Panc1 (cell line): ENCODE measurements around the gene SLC7A5. TPM values are rescaled to one million over a fixed set of nuclear protein-coding genes. Genes with fewer than 3 reads are reported as not detected.
"Not testable (repeated sequence)": the region's sequence is repeated elsewhere in the genome, so short reads cannot be mapped to it uniquely, and the experiment has no call there.

ENCODE experiments used
- ATAC-seq: fragments of 200-7000 bp; cut with Tn5 transposase; 2 replicates; pipeline ENCODE4 v1.9.1; 2020; ENCODE audit warnings: mild to moderate bottlenecking, moderate library complexity
- Bru-seq: library from RNA; stranded (reverse); fragments of 400-500 nt; gene quantifications from one replicate; lab custom pipeline; 2021; lab: Mats Ljungman, UMichigan
- BruChase-seq, 2 experiments: library from RNA; stranded (reverse); fragments of 400-500 nt; gene quantifications; one replicate each; lab custom pipeline; 2021; lab: Mats Ljungman, UMichigan
- BruUV-seq: library from RNA; stranded (reverse); fragments of 400-500 nt; replicated peaks from 2 replicates; lab custom pipeline; 2021; lab: Mats Ljungman, UMichigan
- CTCF ChIA-PET: fragments of 300-600 bp; sonication (Branson Sonifier 250); formaldehyde crosslinking; loops from one replicate; lab custom pipeline; 2022; ENCODE audit warnings: antibody characterized with exemption; lab: Charles Lee
- POLR2A ChIA-PET: fragments of 300-600 bp; sonication (Branson Sonifier 250); formaldehyde crosslinking; loops from one replicate; lab custom pipeline; 2022; ENCODE audit warnings: antibody characterized with exemption; lab: Charles Lee
- DNase-seq: peaks from one replicate; pipeline ENCODE4 v3.0.0-alpha.2; 2010; ENCODE audit warnings: low read depth, low spot score
- H3K27ac ChIP-seq: 2 replicates; pipeline ENCODE4 v1.5.1; 2011; ENCODE audit warnings: mild to moderate bottlenecking, low read length, inconsistent platforms
- H3K27me3 ChIP-seq: fragments of 200-500 bp; sonication (Bioruptor generic); 2 replicates; pipeline ENCODE4 v1.6.0; 2014; ENCODE audit warnings: low read length, inconsistent platforms; ENCODE audit not compliant: control insufficient read depth, insufficient read depth
- H3K36me3 ChIP-seq: fragments of 200-500 bp; sonication (Bioruptor generic); 2 replicates; pipeline ENCODE4 v1.5.1; 2014; ENCODE audit warnings: inconsistent platforms, mild to moderate bottlenecking, low read length, moderate library complexity; ENCODE audit not compliant: control insufficient read depth, insufficient read depth
- H3K4me1 ChIP-seq: 2 replicates; pipeline ENCODE4 v1.5.1; 2011; ENCODE audit warnings: inconsistent platforms, mild to moderate bottlenecking, low read length, moderate library complexity; ENCODE audit not compliant: control insufficient read depth, insufficient read depth
- H3K4me3 ChIP-seq, 2 experiments: 2 replicates each; pipeline ENCODE4 v1.5.1; 2011 to 2012; ENCODE audit warnings: low read depth in 2 of 2, low read length in 2 of 2, mild to moderate bottlenecking in 2 of 2, inconsistent platforms in 1 of 2, moderate library complexity in 1 of 2
- H3K9me3 ChIP-seq: fragments of 200-500 bp; sonication (Bioruptor generic); 2 replicates; pipeline ENCODE4 v1.5.1; 2014; ENCODE audit warnings: low read depth, mild to moderate bottlenecking, inconsistent platforms, low read length, moderate library complexity; ENCODE audit not compliant: control insufficient read depth, insufficient read depth
- CTCF ChIP-seq: fragments of 450-650 bp; IDR thresholded peaks from 2 replicates; pipeline ENCODE4 v1.5.1; 2017; ENCODE audit warnings: mild to moderate bottlenecking
- POLR2AphosphoS5 ChIP-seq: IDR thresholded peaks from 2 replicates; pipeline ENCODE4 v1.6.1; 2012; ENCODE audit warnings: mild to moderate bottlenecking, low read depth, low read length, moderate library complexity
- REST ChIP-seq, 2 experiments: IDR thresholded peaks; 2 replicates each; pipeline ENCODE4 v1.6.1; 2011 to 2012; ENCODE audit warnings: low read depth in 2 of 2, control low read depth in 1 of 2, low read length in 1 of 2, mild to moderate bottlenecking in 1 of 2, moderate library complexity in 1 of 2; ENCODE audit not compliant: insufficient read depth in 1 of 2
- SIN3A ChIP-seq: IDR thresholded peaks from 2 replicates; pipeline ENCODE4 v1.6.1; 2012; ENCODE audit warnings: low read depth, mild to moderate bottlenecking, low read length, moderate library complexity, borderline replicate concordance; ENCODE audit not compliant: insufficient read depth
- TCF7L2 ChIP-seq: IDR thresholded peaks from 2 replicates; pipeline ENCODE4 v1.6.1; 2011; ENCODE audit warnings: mild to moderate bottlenecking, low read depth, low read length, inconsistent platforms
- in situ Hi-C: cut with HindIII; loops from 2 replicates; pipeline ENCODE4 v1.10.0; 2016; ENCODE audit warnings: low sequenced_read_pairs, low pct_unique_long_range_greater_than_20kb
- intact Hi-C: fragments of 100-400 bp; cut with micrococcal nuclease; formaldehyde crosslinking; loops from one replicate; pipeline ENCODE4 v1.10.0; 2022; ENCODE audit not compliant: unreplicated experiment
- long read RNA-seq: library from polyadenylated mRNA; unstranded; transcript quantifications from one replicate; pipeline ENCODE4 v2.0.0, GENCODE V29; 2021; ENCODE audit not compliant: unreplicated experiment
- polyA plus RNA-seq: library from polyadenylated mRNA; unstranded; fragments of >200 nt; gene quantifications from one replicate; pipeline ENCODE4 v1.2.1, GENCODE V29; 2012; ENCODE audit warnings: missing spikeins; ENCODE audit not compliant: insufficient read length
- total RNA-seq: library from RNA; stranded (reverse); gene quantifications from one replicate; pipeline ENCODE4 v1.2.1, GENCODE V29; 2021; ENCODE audit not compliant: unreplicated experiment

The SLC7A5 gene
- total RNA-seq (231 TPM), Bru-seq, nascent RNA (percentile 86 among the genes with signal in this experiment), BruChase-seq, experiment 1, labeled RNA remaining after a 2-hour chase (percentile 91 among the genes with signal in this experiment), BruChase-seq, experiment 2, labeled RNA remaining after a 6-hour chase (percentile 97 among the genes with signal in this experiment)
- polyA plus RNA-seq, result 265 TPM
- long read RNA-seq, full-length matches to known transcripts, result 3 of 118 reads
- long read RNA-seq, partial matches to known transcripts, result 5 of 118 reads
- long read RNA-seq, other reads (novel, unspliced or antisense), result 110 of 118 reads

- TF ChIP-seq SIN3A (peak; percentile 85; the same call in 1 of the 2 replicates), POLR2AphosphoS5 (peak; percentile 88; the same call in 1 of the 2 replicates)
- BruUV-seq, in situ Hi-C loops, H3K27me3 ChIP-seq, H3K36me3 ChIP-seq, H3K9me3 ChIP-seq, DNase-seq, intact Hi-C loops: not testable (repeated sequence)
- H3K4me1 ChIP-seq, result peaks cover 13% of the 10 kb centered on the region
- ChIA-PET POLR2A (interaction anchor here (0.6 to 1.0 kb wide), 2 partner anchors 64 to 90 kb away, joined by 3 to 4 read pairs; no protein-coding TSS in a partner anchor), CTCF (interaction anchor here (2.8 kb wide), 1 partner anchor 90 kb away, joined by 49 read pairs; no protein-coding TSS in a partner anchor)
- peak; percentile 77 for ATAC-seq
- H3K4me3 ChIP-seq, result peak within 1 kb of the TSS; percentile 68 to 81
- H3K27ac ChIP-seq, result peak within 1 kb of the TSS; percentile 96
These were observed at the start of gene SLC7A5 for GRCh38 chr16:87869061-87869878. TSS of gene SLC7A5 (minus strand) at chr16:87869507. CDS start at chr16:87869422, 85 bp downstream.

GRCh38 chr16:87918338-87918737 lies 49.0 kb upstream of the SLC7A5 start:
- Histone ChIP-seq H3K4me3 (no peak overlapping the region), H3K36me3 (no peaks in the 10 kb centered on the region), H3K4me1 (no peaks in the 10 kb centered on the region), H3K9me3 (no peaks in the 10 kb centered on the region), H3K27ac (no peak overlapping the region), H3K27me3 (no peaks in the 10 kb centered on the region)
- ChIA-PET POLR2A (no interaction called here), CTCF (interaction anchor here (0.5 to 0.6 kb wide), 2 partner anchors 11 to 26 kb away, joined by 5 to 11 read pairs; no protein-coding TSS in a partner anchor)
- ATAC-seq (peak; percentile 41; the same call in 1 of the 2 replicates), DNase-seq (no peak)
- intact Hi-C loops (no loop called here), in situ Hi-C loops (no loop called here)
- no peak for TF ChIP-seq SIN3A
- TF ChIP-seq CTCF, result no peak
- no peak for TF ChIP-seq POLR2AphosphoS5
- TF ChIP-seq TCF7L2, result no peak
- TF ChIP-seq REST (IDR thresholded peaks at IDR 0.05; ENCODE audit: insufficient read depth in 1 of 2, low read depth in 2 of 2, low read length in 1 of 2), result no peak
- BruUV-seq, result no TSS peak
